Dermis blood vessel endothelial cell (primary cell): Measurements from ENCODE around the gene RHBDF1. TPM values are rescaled to one million over a fixed set of nuclear protein-coding genes. Genes with fewer than 3 reads are reported as not detected.

ENCODE experiments used
- DNase-seq: peaks from one replicate; pipeline ENCODE4 v3.0.0; 2010
- total RNA-seq: library from RNA; depleted of rRNA; stranded (reverse); fragments of >200 nt; gene quantifications from 2 replicates; pipeline ENCODE4 v1.2.3, GENCODE V29; 2014

RHBDF1 gene
- total RNA-seq, 1 donor from 2014 or later, result 30.1 TPM

- no peak for DNase-seq
Measured at GRCh38 chr16:74051-74746, 1.8 kb upstream of the RHBDF1 start.

DNA sequence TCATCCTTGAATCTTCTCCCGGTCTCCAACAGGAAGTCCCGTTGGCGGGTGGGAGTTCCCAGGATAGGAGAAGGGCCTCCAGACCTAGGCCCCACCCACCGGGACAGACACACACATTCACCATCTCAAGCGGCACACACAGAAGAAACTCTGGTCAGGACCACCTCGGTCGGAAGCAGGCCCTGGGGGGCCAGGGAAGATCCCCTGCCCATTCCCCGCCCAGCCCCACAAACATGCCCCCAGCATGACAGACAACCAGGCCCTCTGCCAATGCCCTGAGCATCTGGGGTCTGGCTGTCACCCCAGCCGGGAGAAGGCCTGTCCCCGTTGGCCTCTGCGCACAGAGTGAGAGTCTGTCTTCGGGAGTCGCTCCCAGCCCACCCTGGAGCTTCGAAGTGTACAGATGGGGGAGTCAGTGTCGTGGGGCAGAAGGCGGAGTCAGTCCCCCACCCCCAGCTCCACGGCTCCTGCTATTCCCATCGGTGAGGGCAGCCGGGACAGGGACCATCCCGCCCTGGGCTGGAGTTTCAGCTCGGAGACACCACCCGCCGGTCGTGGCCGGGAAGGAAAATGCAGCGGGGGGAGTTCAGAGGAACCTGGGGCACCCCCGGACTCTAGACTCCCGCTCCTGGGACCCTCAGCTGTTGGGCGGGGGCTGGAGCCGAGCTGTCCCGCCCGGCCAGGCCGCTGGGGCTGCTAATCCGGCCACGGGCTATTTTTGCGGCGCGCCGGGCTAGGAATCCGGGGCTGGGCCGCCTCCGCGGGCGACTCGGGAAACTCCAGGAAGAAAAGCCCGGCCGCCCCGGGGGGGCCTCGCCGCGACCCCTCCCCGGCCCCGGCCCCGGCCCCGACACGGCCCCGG lies 660 bp downstream of the RHBDF1 start:
- peak; percentile 60 for DNase-seq

- no peak for DNase-seq
Measured at GRCh38 chr16:71210-71539, 1.3 kb downstream of the RHBDF1 start.

GRCh38 chr16:69181-69580 lies 3.2 kb downstream of the RHBDF1 start:
- no peak for DNase-seq

- no peak for DNase-seq
Measured at GRCh38 chr16:67884-68789, 4.3 kb downstream of the RHBDF1 start.

DNA sequence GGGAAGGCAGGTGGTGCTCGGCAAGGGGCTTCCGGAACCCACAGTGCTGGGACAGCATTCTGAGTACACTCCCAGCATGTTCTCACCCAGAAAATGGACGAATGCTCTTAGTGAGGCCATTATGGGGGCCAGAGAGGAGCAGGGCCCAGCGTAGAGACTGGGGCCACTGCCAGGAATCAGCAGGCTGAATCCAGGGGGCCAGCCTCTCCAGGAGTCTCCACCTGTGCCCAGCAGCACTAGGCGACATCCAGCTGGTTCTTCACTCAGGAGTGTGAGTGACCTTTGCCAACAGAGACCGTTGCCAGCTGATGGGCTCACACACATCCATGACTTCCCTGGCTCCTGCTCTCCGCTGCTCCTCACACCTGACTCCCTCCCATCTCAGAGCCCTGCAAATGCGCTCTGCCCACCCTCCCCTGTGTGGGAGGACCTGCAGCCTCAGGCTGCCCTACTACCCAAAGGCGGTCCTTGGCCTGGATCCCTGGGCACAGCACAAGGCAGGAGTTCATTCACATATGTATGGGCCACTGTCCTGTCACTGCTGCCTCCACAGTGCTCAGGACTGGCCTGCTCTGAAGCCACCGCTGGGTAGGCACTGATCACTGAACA lies 5.1 kb downstream of the RHBDF1 start:
- no peak for DNase-seq

GRCh38 chr16:66309-67182 lies 5.9 kb downstream of the RHBDF1 start:
- no peak for DNase-seq

- DNase-seq, result peak; percentile 87
Measured at GRCh38 chr16:65745-66144, 6.7 kb downstream of the RHBDF1 start.

DNA sequence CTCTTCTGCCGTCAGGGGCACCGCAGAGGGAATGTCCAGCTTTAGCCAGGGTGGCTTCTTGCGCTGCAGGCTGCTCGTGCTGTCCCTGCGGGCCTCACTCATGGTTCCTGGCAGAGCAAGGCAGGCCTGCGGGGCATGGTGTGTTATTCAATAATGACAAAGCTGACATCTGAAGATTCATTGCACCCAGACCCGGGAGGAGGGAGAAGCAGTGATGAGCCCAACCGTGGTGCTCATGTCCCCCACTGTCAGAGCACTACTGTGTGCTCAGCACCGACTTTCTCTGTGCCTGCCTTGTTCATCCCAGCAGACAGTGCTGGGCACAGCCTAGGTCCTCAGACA lies 7.5 kb downstream of the RHBDF1 start:
- DNase-seq, result no peak

DNA sequence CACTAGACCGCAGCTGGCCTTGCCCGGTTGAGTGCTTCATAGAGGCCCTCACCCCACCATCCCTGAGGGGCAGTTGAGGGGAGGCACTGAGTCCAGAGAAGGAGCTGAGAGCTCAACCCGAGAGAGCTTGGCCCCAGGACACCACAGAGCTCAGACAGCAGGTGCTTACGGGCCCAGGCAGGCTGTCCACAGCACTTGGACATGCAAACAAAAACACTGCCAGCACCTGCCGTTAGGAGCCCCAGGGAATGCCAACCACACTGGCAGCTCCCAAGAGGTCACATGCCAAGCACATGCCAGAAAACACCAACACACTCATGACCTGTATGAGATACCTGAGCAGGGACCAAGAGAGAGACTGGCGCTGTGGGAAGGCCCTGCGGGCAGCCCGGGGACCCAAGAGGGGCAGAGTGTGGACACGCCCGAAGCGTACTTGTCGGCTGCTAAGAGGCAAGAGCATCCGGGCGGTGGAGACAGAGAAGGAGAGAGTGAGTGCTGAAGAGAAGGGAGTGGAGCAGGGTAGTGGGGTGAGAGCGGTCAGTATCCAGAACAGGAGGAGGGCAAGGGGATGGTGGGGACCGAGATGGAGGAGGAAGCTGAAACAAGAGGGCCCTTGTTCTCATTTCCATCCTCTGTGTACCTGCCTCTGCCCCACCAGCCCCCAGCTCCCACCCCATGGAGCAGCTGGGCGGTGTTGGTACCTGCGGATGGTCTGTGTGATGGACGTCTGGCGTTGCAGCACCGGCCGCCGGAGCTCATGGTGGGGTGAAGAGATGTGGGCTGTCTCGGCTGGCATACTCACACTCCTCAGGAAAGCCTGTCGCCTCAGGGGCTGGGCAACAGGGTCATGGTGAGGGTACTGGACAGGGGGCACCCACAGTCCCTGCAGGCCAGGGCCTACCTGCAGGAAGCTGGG lies 8.2 kb downstream of the RHBDF1 start:
- no peak for DNase-seq

DNA sequence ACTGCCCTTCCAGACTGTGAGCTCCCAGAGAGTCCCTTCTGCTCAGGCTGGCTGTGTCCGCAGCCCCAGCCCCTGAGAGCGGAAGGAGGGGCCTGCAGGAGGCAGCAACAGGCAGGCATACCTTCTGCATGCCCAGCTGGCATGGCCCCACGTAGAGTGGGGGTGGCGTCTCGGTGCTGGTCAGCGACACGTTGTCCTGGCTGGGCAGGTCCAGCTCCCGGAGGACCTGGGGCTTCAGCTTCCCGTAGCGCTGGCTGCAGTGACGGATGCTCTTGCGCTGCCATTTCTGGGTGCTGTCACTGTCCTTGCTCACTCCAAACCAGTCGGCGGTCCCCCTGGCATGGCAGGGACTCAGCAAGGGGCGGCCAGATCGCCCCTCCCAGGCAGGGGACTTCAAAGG lies 9.0 kb downstream of the RHBDF1 start:
- DNase-seq, result no peak

DNA sequence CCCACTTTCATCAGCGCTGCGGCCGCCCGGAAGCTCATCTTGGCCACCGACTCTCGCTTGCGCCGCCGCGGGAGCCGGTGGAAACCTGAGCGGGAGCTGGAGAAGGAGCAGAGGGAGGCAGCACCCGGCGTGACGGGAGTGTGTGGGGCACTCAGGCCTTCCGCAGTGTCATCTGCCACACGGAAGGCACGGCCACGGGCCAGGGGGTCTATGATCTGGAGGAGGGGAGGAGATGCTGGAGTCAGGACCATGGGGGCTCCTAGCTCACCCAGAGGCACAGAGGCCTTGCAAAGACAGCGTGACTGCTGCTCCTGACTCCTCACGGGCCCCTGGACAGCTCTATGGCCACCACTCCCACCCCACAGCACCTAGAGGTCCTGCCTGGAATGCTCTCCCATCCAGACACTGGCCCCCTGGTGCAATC lies 9.5 kb downstream of the RHBDF1 start:
- DNase-seq, result no peak

GRCh38 chr16:62283-62967 lies 10.0 kb downstream of the RHBDF1 start:
- DNase-seq, result no peak

DNA sequence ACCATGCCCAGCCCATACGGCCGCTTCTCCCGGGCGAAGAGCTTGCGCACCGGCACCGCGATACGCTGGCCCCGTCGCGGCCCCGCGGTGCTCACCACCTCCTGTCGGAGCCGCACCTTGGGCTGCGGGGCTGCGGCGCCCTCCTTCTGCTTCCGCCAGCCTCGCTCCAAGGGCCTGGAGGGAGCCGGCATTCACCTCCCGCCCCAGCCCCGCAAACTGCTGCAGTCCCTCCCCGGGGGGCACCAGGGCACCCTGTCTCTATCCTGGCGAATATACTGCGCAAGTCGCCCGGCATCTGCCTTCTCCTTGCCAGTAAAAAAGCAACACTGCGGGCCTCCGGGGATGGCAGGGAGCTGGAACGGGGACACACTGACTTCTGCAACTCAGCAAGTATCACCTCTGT lies 10.6 kb downstream of the RHBDF1 start:
- no peak for DNase-seq

DNA sequence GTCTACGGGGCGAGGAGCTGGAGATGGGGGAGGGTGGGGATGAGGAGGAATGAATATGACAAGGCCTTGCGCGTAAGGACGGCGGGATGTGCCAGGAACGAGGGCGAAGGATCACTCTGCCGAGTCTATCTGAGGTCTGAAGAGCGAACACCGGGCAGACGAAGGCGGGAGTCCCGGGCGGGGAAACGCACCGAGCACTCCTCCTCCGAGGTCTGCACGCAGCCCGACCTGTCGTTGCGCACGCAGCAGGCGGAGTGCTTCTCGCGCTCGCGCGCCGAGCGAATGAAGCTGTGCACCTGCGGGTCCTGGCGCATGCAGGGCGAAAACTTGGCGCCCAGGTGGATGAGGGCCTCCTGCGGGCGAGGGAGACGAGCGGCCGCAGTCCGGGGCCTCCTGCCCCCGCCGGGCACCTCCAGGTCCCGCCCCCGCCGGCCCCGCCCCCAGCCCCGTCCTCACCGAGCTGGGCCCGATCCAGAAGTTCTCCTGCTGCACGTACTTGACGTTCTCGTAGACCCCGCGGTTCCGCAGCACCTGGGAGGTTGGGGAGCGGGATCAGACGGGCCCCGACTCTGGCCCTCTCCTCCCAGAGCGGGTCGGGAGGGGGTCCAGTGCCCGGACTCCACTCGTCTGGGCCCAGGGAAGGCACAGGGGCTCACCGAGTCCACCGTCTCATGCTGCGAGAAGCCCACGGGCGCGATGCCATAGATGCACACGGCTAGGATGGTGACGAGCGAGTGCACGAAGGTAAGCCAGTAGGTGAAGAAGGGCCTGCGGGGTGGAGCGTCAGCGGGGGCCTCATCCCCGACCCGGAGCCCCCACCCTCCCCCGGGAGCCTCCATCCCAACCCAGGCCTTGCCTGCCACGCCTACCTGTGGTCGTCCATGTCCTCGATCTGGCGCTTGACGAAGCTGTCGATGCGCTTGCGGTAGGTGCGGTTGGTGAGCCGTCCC lies 11.2 kb downstream of the RHBDF1 start:
- DNase-seq, result no peak

- no peak for DNase-seq
Measured at GRCh38 chr16:60166-60565, 12.3 kb downstream of the RHBDF1 start.

DNA sequence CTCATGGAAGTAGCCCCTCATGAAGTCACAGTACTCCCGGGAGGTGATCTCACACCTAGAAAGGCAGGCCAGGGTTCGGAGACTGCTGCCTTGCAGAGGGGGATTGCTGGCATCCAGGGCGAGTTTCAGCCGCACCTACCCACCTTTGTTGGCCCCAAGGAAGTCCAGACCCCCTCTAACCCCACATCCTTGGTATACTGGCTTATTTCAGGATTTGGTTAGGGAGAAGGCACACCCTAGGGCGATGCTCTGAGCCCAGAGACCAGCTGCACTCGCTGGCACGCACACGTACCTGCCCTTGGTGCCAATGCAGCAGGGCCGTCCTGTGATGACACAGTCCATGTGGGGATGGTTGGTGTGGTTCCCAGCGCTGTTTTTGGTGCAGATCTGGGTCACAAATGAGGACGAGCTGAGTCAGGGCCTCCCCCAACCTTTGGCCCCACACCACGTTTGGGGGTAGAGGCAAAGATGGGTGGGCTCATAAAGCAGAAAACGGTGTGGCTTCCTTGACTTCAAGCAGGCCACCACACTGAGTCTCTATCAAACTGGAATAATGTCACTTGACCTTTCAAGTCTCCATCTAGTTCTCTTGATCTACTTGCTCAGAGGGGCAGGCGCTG lies 12.9 kb downstream of the RHBDF1 start:
- no peak for DNase-seq
